Muscle layer of colon (tissue), 2 donors: Measurements from ENCODE around the gene GRM1.

Source experiments
- H3K27ac ChIP-seq: one replicate; pipeline ENCODE4 v1.7.0; 2013; ENCODE audit warnings: low read depth, mild to moderate bottlenecking, low read length, moderate library complexity
- H3K27me3 ChIP-seq, 2 donors: one replicate each; pipeline ENCODE4 v1.7.0; 2013; ENCODE audit warnings: low read length in 2 of 2, mild to moderate bottlenecking in 2 of 2; ENCODE audit not compliant: insufficient read depth in 2 of 2, control insufficient read depth in 1 of 2
- H3K36me3 ChIP-seq: one replicate; pipeline ENCODE4 v1.7.0; 2013; ENCODE audit warnings: mild to moderate bottlenecking, low read length; ENCODE audit not compliant: insufficient read depth
- H3K4me1 ChIP-seq: one replicate; pipeline ENCODE4 v1.7.0; 2013; ENCODE audit warnings: mild to moderate bottlenecking, low read length; ENCODE audit not compliant: insufficient read depth
- H3K4me3 ChIP-seq, 2 donors: one replicate each; pipeline ENCODE4 v1.7.0; 2013; ENCODE audit warnings: low read length in 2 of 2, low read depth in 1 of 2, mild to moderate bottlenecking in 1 of 2, moderate library complexity in 1 of 2
- H3K9ac ChIP-seq: one replicate; pipeline ENCODE4 v1.7.0; 2013; ENCODE audit warnings: low read length
- H3K9me3 ChIP-seq: one replicate; pipeline ENCODE4 v1.7.0; 2013; ENCODE audit warnings: mild to moderate bottlenecking, low read length
- donor health status: abdominal sarcoma.
- donor health status: Adenocarcinoma of cecum.

GRM1 gene

GRCh38 chr6:146357578-146358430, 328.9 kb downstream of the GRM1 start:
- Histone ChIP-seq H3K4me3 (no peak overlapping the region), H3K9ac (no peak overlapping the region), H3K27me3 (no peaks in the 10 kb centered on the region), H3K9me3 (no peaks in the 10 kb centered on the region), H3K27ac (no peak overlapping the region), H3K4me1 (peaks cover 7% of the 10 kb centered on the region), H3K36me3 (no peaks in the 10 kb centered on the region)

- H3K9ac ChIP-seq = no peak overlapping the region
- no peak overlapping the region for H3K27ac ChIP-seq
- no peaks in the 10 kb centered on the region for H3K36me3 ChIP-seq
- no peaks in the 10 kb centered on the region for H3K9me3 ChIP-seq
- H3K4me1 ChIP-seq = peaks cover 7% of the 10 kb centered on the region
- H3K27me3 ChIP-seq = no peaks in the 10 kb centered on the region
- H3K4me3 ChIP-seq = no peak overlapping the region
Observed at GRCh38 chr6:146358431-146359046, 329.7 kb downstream of the GRM1 start.

- Histone ChIP-seq H3K9ac (no peak overlapping the region), H3K27ac (no peak overlapping the region), H3K4me3 (no peak overlapping the region), H3K36me3 (no peaks in the 10 kb centered on the region), H3K4me1 (peaks cover 7% of the 10 kb centered on the region), H3K27me3 (no peaks in the 10 kb centered on the region), H3K9me3 (no peaks in the 10 kb centered on the region)
Observed at GRCh38 chr6:146359131-146359530, 330.3 kb downstream of the GRM1 start.

- H3K9me3 ChIP-seq = no peaks in the 10 kb centered on the region
- no peaks in the 10 kb centered on the region for H3K36me3 ChIP-seq
- no peak overlapping the region for H3K9ac ChIP-seq
- peaks cover 7% of the 10 kb centered on the region for H3K4me1 ChIP-seq
- no peak overlapping the region for H3K27ac ChIP-seq
- no peaks in the 10 kb centered on the region for H3K27me3 ChIP-seq
- H3K4me3 ChIP-seq = no peak overlapping the region
Observed at GRCh38 chr6:146361128-146361924, 332.5 kb downstream of the GRM1 start.

- H3K27me3 ChIP-seq = no peaks in the 10 kb centered on the region
- H3K36me3 ChIP-seq = no peaks in the 10 kb centered on the region
- no peaks in the 10 kb centered on the region for H3K4me1 ChIP-seq
- no peaks in the 10 kb centered on the region for H3K9me3 ChIP-seq
- H3K4me3 ChIP-seq = no peak overlapping the region
- no peak overlapping the region for H3K9ac ChIP-seq
- H3K27ac ChIP-seq = no peak overlapping the region
Observed at GRCh38 chr6:146363838-146364607, 335.2 kb downstream of the GRM1 start.

- Histone ChIP-seq H3K27ac (no peak overlapping the region), H3K4me1 (no peaks in the 10 kb centered on the region), H3K4me3 (no peak overlapping the region)
Observed at GRCh38 chr6:146364816-146365594, 336.1 kb downstream of the GRM1 start.

GRCh38 chr6:146367061-146367460, 338.2 kb downstream of the GRM1 start:
- Histone ChIP-seq H3K27me3 (no peaks in the 10 kb centered on the region), H3K4me1 (no peaks in the 10 kb centered on the region), H3K36me3 (no peaks in the 10 kb centered on the region), H3K9me3 (peaks cover 3% of the 10 kb centered on the region), H3K27ac (no peak overlapping the region), H3K4me3 (no peak overlapping the region), H3K9ac (no peak overlapping the region)

More at GRCh38 chr6:146364816-146365594, 336.1 kb downstream of the GRM1 start:
- H3K9me3 ChIP-seq = no peaks in the 10 kb centered on the region
- H3K36me3 ChIP-seq = no peaks in the 10 kb centered on the region
- no peak overlapping the region for H3K9ac ChIP-seq
- H3K27me3 ChIP-seq = no peaks in the 10 kb centered on the region

- H3K9ac ChIP-seq = no peak overlapping the region
- no peaks in the 10 kb centered on the region for H3K36me3 ChIP-seq
- no peaks in the 10 kb centered on the region for H3K27me3 ChIP-seq
- H3K27ac ChIP-seq = no peak overlapping the region
- no peaks in the 10 kb centered on the region for H3K4me1 ChIP-seq
- H3K9me3 ChIP-seq = peaks cover 3% of the 10 kb centered on the region
- no peak overlapping the region for H3K4me3 ChIP-seq
Observed at GRCh38 chr6:146369866-146370265, 341.0 kb downstream of the GRM1 start.

GRCh38 chr6:146381486-146381885, 352.6 kb downstream of the GRM1 start:
- H3K27me3 ChIP-seq = no peaks in the 10 kb centered on the region
- H3K4me1 ChIP-seq = no peaks in the 10 kb centered on the region
- H3K27ac ChIP-seq = no peak overlapping the region
- no peaks in the 10 kb centered on the region for H3K36me3 ChIP-seq
- H3K4me3 ChIP-seq = no peak overlapping the region
- H3K9me3 ChIP-seq = no peaks in the 10 kb centered on the region
- H3K9ac ChIP-seq = no peak overlapping the region

- H3K9ac ChIP-seq = no peak overlapping the region
- no peak overlapping the region for H3K27ac ChIP-seq
- H3K4me3 ChIP-seq = no peak overlapping the region
- H3K9me3 ChIP-seq = no peaks in the 10 kb centered on the region
- H3K27me3 ChIP-seq = no peaks in the 10 kb centered on the region
- H3K4me1 ChIP-seq = no peaks in the 10 kb centered on the region
- H3K36me3 ChIP-seq = no peaks in the 10 kb centered on the region
Observed at GRCh38 chr6:146388736-146389364, 360.0 kb downstream of the GRM1 start.
